HG02678 (cell line): Measurements from ENCODE around the gene PSMB8.

Experiments
- ATAC-seq: cut with Tn5 transposase; IDR thresholded peaks from one replicate; pipeline ENCODE4 v1.9.1; 2021; ENCODE audit warnings: mild to moderate bottlenecking, moderate library complexity; ENCODE audit not compliant: unreplicated experiment

Gene PSMB8

GRCh38 chr6:32799740-32800139, 44.1 kb downstream of the PSMB8 start:
- no peak for ATAC-seq

- ATAC-seq, result no peak
Observed at GRCh38 chr6:32799168-32799567, 44.7 kb downstream of the PSMB8 start.

GRCh38 chr6:32796848-32797776, 46.7 kb downstream of the PSMB8 start:
- no peak for ATAC-seq

GRCh38 chr6:32794510-32794909, 49.3 kb downstream of the PSMB8 start:
- no peak for ATAC-seq

GRCh38 chr6:32792901-32793435, 50.9 kb downstream of the PSMB8 start:
- no peak for ATAC-seq
